Neural progenitor cell (in vitro differentiated cells): ENCODE results near the gene NTN4.

Experiments used
- EZH2 ChIP-seq: fragments of 200-600 bp; sonication (generic); IDR thresholded peaks from 2 replicates; pipeline ENCODE4 v1.6.1; 2017; ENCODE audit warnings: antibody characterized with exemption, mild to moderate bottlenecking, moderate library complexity
- TF ChIP-seq, protein P1 (sequence below): fragments of 200-600 bp; sonication (generic); IDR thresholded peaks from 2 replicates; pipeline ENCODE4 v1.5.1; 2017; ENCODE audit warnings: antibody characterized with exemption, mild to moderate bottlenecking

DNA sequence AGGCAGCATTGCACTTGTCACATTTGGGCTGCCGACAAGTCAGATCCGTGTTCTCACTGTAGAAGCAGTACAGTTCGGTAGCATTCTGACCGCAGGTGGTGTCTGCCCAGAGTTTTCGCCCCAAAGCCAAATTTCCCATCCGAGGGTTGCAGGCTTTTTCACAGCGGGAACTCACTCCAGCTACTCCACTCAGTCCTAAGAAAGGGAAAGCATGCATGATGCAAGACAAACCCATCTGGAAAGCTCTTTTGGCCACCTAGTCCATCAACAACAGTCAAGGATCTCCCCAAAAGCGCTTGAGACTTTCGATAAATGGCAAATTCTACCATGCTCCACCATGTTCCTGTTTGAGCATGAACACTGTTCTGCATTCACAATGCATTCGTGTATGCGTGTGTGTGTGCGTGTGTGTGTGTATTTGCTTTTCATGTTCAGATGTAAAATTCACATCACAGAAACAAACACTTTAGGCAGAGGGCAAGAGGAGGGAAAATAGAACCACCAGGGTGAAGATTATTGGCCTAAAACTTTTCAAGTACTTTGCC, 3.2 kb downstream of the NTN4 start:
- TF ChIP-seq, protein P1, sequence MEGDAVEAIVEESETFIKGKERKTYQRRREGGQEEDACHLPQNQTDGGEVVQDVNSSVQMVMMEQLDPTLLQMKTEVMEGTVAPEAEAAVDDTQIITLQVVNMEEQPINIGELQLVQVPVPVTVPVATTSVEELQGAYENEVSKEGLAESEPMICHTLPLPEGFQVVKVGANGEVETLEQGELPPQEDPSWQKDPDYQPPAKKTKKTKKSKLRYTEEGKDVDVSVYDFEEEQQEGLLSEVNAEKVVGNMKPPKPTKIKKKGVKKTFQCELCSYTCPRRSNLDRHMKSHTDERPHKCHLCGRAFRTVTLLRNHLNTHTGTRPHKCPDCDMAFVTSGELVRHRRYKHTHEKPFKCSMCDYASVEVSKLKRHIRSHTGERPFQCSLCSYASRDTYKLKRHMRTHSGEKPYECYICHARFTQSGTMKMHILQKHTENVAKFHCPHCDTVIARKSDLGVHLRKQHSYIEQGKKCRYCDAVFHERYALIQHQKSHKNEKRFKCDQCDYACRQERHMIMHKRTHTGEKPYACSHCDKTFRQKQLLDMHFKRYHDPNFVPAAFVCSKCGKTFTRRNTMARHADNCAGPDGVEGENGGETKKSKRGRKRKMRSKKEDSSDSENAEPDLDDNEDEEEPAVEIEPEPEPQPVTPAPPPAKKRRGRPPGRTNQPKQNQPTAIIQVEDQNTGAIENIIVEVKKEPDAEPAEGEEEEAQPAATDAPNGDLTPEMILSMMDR, result no peak
- no peak for TF ChIP-seq EZH2
